GM04503 (cell line): Measurements from ENCODE around the gene INCENP.

Experiments
- DNase-seq: peaks from one replicate; pipeline ENCODE4 v3.0.0-alpha.2; 2012; ENCODE audit warnings: low read depth

The INCENP gene

GRCh38 chr11:62141111-62142042, 17.6 kb downstream of the INCENP start:
- DNase-seq, result no peak

GRCh38 chr11:62142043-62142375, 18.2 kb downstream of the INCENP start:
- DNase-seq, result no peak

DNA sequence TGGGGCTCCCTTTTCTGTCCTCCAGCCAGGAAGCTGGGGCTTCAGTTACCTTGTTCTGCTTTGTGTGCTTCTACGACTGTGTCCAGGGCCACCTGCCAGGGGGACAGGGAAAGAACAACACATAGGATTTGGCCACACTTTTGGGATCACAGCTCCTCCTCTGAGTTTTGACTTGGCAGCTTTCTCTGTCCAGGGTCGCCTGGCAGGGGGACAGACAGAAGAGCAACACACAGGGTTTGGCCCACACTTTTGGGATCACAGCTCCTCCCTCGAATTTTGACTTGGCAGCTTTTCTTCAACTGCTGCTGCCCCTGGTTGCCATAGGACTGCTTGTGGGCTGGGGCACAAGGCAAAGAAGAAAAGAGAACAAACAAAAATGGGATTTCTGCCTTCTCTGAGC, 19.1 kb downstream of the INCENP start:
- DNase-seq, result no peak

DNA sequence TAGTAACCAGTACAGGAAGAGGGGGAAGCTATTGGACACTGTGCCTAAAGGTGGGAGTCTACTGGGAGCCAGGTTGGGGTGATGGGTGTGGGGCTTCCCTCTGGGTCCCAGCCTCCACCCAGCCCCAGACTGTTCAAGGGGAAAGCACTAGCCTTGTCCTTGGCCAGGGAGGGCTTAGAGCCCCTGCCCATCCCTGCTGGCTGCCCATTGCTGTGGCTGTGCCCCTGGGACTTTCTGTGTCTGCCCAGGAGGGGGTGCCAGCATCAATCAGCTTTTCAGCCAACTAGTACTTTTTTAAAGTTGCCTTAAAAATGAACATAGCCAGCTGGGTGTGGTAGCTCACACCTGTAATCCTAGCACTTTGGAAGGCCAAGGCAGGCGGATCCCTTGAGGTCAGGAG, 19.9 kb downstream of the INCENP start:
- DNase-seq, result no peak

DNA sequence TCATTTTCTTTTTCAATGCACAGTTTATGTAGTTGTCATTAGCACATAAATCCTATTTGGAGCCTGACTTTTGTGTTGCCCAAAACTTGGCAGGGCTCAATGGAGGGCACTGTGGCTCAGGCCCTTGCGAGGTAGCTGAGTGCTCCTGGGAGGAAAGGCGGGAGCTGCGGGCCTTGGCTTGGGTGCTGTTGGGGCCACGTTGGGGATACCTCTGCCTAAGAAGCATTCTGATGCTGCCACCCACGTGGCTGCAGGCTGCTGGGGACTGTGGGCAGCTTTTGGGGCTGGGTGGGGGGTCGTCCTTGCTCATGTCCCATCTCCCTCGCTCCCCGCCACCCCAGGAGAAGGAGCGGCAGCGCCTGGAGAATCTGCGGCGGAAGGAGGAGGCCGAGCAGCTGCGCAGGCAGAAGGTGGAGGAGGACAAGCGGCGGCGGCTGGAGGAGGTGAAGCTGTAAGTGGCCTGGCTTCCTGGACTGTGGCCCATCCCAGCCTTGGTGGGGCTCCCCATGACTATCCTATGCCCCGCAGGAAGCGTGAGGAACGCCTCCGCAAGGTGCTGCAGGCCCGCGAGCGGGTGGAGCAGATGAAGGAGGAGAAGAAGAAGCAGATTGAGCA, 20.9 kb downstream of the INCENP start:
- no peak for DNase-seq

DNA sequence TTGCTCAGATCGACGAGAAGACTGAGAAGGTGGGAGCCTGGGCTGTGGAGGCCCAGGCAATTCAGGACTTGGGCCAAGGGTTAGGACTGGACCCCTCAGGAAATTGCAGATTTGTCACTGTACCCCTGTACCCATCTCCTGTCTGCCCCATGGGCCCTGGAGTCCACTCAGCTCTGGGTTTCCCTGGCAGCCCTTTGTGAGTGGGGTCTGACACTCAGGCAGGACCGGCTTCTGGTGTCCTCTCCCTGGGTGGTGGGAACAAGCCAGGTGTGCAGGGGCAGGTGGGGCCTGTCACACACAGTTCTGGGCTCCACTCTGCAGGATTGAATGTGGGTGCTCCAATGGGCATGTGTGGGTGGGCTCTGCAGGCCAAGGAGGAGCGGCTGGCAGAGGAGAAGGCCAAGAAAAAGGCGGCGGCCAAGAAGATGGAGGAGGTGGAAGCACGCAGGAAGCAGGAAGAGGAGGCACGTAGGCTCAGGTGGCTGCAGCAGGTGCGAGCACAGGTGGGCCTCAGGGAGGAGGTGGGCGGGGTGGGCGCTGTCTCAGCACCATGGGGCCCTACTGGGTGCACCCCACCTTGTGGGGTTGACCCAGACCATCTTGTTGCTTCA, 21.6 kb downstream of the INCENP start:
- no peak for DNase-seq

- DNase-seq, result no peak
Observed at GRCh38 chr11:62146476-62147200, 22.8 kb downstream of the INCENP start.

DNA sequence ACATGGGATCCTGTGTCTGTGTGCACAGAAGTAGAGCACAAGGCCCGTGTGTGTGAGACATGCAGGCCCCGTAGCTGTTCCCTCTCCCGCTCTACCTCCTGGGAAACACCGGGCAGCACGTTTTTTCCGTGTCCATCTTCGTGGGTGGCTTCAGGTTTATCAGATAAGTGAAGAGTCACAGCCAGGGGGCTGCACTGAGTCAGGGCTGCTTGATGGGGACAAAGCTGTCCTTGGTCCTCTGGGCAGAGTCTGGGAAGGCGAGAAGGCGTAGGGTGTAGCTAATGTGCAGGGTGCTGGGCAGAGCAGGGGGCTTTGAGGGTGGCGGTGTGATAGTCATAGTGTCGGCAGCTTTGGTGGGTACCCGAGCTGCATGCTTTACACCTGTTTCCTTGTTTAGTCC, 23.7 kb downstream of the INCENP start:
- no peak for DNase-seq

DNA sequence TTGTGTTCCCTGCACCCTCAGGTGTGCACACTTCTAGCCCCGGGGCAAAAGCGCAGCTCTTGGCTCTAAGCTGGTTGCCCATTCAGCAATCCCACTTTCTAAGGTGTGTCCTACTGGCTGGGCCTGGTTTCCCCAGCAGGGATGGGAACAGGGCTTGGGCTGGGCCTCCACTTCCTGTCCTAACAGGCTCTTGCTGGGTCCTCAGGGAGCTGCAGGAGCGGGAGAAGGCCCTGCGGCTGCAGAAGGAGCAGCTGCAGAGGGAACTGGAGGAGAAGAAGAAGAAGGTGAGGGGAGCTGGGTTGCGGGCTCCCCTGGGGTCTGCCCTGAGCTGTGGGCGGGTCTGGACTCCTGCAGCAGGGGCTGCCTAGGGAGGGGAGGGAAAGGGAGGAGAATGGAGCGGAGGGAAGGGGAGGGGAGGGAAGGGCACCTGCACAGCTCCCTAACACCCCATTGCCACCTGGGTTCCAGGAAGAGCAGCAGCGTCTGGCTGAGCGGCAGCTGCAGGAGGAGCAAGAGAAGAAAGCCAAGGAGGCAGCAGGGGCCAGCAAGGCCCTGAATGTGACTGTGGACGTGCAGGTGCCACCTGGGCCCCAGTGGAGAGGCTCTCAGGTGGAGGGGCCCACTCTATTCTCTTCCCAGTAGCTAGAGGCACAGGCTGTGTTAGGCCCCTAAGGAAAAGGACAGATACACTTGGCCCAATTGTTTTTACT, 24.6 kb downstream of the INCENP start:
- DNase-seq, result no peak

GRCh38 chr11:62149986-62150886, 26.4 kb downstream of the INCENP start:
- DNase-seq, result no peak

DNA sequence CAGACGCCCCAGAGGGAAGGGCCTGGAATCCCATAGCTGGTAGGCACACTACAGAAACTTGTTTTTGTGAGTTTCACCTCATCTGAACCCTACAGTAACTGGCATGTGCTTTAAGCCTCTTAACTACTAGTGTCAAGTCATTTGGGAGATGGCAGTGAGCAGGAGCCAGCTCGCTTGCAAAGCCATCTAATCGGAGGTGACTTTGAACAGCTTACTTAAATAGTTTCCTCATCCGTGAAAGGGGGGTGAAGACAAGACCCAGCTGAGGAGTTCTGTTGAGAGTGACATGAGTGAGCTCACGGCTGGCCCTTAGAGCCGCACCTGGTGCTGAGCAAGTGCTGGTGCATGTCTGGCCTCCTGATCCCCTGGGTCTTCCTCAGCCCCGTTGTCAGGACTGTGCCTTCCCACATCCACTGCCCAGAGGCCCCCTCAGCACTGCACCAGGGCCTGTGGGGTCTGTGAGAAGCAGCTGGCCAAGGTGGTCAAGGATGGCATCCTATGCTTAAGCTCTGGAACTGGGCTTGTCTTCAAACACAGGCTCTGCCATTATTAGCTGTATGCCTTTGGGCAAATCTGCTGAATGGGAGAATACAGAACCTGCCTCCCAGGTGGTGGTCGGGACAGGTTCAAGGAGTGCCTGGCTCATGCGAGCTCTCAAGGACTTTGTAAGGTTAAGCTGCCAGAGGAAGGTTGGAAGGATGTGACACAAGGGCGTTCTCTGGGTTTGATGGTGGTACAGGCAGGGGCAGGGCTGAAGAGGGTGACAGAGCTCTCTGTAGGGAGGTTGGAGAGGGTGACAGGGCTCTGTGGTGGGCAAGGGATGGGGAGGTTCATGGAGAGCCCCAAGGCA, 27.3 kb downstream of the INCENP start:
- no peak for DNase-seq

DNA sequence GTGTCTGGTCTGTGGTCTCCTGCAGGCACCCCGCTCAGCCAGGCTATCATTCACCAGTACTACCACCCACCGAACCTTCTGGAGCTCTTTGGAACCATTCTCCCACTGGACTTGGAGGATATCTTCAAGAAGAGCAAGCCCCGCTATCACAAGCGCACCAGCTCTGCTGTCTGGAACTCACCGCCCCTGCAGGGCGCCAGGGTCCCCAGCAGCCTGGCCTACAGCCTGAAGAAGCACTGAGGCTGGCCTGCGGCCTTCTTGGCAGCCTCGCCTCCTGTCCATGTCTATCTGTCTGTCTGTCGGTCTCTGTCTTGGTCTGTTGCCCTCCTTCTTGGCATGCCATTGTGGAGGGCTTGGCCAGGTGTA, 27.9 kb downstream of the INCENP start:
- DNase-seq, result no peak

- no peak for DNase-seq
Observed at GRCh38 chr11:62152245-62153086, 28.7 kb downstream of the INCENP start.

DNA sequence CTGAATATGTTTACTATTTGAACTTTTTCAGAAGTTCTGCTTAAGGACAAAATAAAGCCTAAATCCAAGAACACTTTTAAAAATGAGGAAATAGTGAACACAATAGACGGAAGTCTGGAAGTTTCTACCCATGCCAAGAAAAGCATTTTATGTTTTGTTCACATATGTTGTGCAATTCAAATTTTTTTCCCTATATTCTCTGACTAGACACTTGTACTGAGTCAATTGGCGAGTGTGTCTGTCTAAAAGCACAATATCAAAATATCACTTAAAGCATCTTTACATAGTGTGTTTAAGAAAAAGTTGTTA, 29.2 kb downstream of the INCENP start:
- DNase-seq, result no peak

DNA sequence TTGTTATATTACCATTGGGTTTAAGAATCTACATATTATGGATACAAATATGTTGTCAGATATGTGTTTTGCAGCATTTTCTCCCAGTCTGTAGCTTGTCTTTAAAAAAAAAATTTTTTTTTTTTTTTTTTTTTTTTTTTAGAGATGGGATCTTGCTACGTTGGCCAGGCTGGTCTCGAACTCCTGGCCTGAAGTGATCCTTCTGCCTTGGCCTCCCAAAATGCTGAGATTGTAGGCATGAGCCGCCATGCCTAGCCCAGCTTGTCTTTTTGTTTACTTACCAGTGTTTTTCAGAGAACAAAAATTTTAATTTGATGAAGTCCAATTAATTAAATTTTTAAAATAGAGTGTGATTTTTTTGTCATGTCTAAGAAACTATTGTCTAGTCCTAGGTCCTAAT, 29.8 kb downstream of the INCENP start:
- no peak for DNase-seq

DNA sequence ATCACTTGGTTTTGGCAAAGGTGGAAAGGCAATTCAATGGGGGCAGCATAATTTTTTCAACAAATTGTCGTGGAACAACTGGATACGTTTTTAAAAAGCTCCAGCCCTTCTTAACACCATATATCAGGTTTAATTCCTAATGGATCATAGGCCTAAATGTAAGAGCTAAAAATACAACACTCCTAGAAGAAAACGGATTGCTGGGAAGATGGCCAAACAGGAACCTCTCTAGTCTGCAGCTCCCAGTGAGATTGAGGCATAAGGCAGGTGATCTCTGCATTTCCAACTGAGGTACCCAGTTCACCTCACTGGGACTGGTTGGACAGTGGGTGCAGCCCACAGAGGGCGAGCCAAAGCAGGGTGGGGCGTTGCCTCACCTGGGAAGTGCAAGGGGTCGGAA, 33.8 kb downstream of the INCENP start:
- no peak for DNase-seq

DNA sequence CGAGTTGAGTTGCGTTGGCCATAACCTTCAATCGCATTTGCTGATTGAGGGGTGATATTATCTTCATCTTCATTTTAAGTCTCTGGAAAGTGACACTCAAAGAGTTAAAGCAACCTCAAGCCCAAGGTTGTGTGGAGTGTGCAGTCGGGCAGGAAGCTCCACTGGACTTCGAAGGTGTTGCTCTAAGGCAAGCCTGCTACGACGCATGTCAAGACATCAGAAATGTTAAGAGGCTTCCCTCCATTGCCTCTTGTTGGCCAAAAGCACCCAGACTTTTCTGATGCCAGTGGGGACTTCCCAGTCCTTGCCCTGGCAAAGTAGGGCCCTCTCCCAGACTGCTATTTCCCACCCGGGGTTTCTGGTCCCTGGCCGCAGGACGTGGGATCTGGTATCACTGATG, 42.6 kb downstream of the INCENP start:
- DNase-seq, result no peak

- no peak for DNase-seq
Observed at GRCh38 chr11:62169448-62169847, 45.6 kb downstream of the INCENP start.

GRCh38 chr11:62169935-62170334, 46.1 kb downstream of the INCENP start:
- DNase-seq, result no peak
